HUES6 (cell line): ENCODE data around the gene NAB2.
A peak's percentile ranks its signal among the peaks of the same experiment; 100 is the strongest.
"Not testable (repeated sequence)": the region's sequence is repeated elsewhere in the genome, so short reads cannot be mapped to it uniquely, and the experiment has no call there.

ENCODE experiments used
- H3K27ac ChIP-seq: 2 replicates; pipeline ENCODE4 v1.7.0; 2013; ENCODE audit warnings: low read depth, mild to moderate bottlenecking, low read length, inconsistent platforms
- H3K27me3 ChIP-seq: 2 replicates; pipeline ENCODE4 v1.6.1; 2013; ENCODE audit warnings: low read length; ENCODE audit not compliant: control insufficient read depth, insufficient read depth
- H3K36me3 ChIP-seq: 2 replicates; pipeline ENCODE4 v1.6.1; 2013; ENCODE audit warnings: low read length; ENCODE audit not compliant: control insufficient read depth, insufficient read depth
- H3K4me1 ChIP-seq: 2 replicates; pipeline ENCODE4 v1.6.1; 2013; ENCODE audit warnings: low read length; ENCODE audit not compliant: control insufficient read depth, insufficient read depth
- H3K4me3 ChIP-seq: 2 replicates; pipeline ENCODE4 v1.5.1; 2013; ENCODE audit warnings: low read depth, low read length
- H3K9ac ChIP-seq: one replicate; pipeline ENCODE4 v1.6.1; 2013; ENCODE audit warnings: mild to moderate bottlenecking, low read length
- H3K9me3 ChIP-seq: 2 replicates; pipeline ENCODE4 v1.6.1; 2013; ENCODE audit warnings: low read depth, low read length; ENCODE audit not compliant: control insufficient read depth, insufficient read depth

The NAB2 gene

DNA sequence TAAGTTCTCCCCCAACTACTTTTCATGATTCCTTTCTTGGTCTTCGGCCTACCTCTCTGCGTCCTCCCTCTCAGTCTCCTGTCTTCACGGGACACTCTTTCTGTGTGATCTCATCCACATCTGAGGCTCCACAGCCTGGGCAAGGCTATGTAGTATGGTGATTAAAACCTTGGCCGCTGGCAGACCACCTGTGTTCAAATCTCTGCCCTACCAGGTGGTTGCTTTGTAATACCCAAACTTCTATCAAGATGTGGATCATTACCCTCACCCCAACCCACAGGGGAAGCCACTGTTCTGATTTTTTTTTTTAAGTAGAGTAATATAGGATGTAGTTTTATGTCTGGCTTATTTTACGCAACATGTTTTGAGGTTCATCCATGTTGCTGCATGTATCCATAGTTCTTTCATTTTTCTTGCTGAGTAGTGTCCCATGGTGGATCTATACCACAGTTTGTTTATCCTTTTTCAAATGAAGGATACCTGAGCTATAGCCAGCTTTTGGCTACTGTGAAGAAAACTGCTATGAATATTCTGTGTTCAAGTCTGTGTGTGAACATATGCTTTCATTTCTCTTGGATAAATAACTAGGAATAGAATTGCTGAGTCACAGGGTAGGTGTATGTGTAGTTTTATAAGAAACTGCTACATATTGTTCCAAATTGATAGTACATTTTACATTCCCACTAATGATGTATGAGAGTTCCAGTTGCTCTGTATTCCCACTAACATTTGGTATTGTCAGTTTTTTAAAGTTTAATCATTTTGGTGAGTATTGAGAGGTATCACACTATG lies 30.6 kb downstream of the NAB2 start:
- H3K4me1 ChIP-seq, result no peaks in the 10 kb centered on the region
- H3K4me3 ChIP-seq, result no peak overlapping the region
- no peaks in the 10 kb centered on the region; the same call in 1 of the 2 replicates for H3K27me3 ChIP-seq
- H3K9ac ChIP-seq, result no peak overlapping the region
- H3K27ac ChIP-seq, result no peak overlapping the region
- 0 out of 2 replicates have a peak, but pooled peaks cover 6% of the 10 kb centered on the region for H3K9me3 ChIP-seq
- H3K36me3 ChIP-seq, result no peaks in the 10 kb centered on the region

DNA sequence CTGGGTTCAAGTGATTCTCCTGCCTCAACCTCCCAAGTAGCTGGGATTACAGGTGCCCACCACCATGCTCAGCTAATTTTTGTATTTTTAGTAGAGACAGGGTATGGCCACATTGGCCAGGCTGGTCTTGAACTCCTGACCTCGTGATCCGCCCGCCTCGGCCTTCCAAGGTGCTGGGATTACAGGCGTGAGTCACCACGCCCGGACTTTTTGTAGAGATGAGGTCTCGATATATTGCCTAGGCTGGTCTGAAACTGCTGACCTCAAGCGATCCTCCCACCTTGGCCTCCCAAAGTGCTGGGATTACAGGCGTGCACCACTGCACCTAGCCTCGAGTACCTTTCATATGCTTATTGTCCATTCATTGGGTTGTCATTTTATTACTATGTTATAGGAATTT lies 31.8 kb downstream of the NAB2 start:
- not testable (repeated sequence) for H3K27ac ChIP-seq, H3K4me1 ChIP-seq, H3K9me3 ChIP-seq, H3K4me3 ChIP-seq, H3K27me3 ChIP-seq, H3K9ac ChIP-seq, H3K36me3 ChIP-seq

DNA sequence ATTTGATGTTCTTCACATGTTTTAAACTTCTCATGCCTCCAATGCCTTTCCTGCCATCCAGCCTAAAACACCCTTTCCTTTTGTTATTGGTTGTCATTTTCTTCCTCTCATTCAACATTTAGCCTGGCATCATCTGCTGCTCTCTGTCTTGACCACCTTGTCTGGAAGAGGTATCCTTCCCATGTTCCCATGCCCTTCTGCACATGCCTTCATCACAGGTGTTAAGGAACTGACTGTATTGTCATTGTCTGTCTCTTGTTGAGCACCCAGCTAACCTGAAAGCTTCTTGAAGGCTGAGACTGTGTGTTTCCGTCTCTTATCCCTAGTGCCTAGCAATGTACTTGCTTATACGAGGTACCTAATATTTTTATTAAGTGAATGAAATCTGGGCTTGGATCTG lies 34.9 kb downstream of the NAB2 start:
- Histone ChIP-seq H3K36me3 (no peaks in the 10 kb centered on the region), H3K9me3 (0 out of 2 replicates have a peak, but pooled peaks cover 6% of the 10 kb centered on the region), H3K4me3 (no peak overlapping the region), H3K4me1 (peaks cover 9% of the 10 kb centered on the region; the same call in 1 of the 2 replicates), H3K27ac (no peak overlapping the region), H3K27me3 (no peaks in the 10 kb centered on the region), H3K9ac (no peak overlapping the region)

DNA sequence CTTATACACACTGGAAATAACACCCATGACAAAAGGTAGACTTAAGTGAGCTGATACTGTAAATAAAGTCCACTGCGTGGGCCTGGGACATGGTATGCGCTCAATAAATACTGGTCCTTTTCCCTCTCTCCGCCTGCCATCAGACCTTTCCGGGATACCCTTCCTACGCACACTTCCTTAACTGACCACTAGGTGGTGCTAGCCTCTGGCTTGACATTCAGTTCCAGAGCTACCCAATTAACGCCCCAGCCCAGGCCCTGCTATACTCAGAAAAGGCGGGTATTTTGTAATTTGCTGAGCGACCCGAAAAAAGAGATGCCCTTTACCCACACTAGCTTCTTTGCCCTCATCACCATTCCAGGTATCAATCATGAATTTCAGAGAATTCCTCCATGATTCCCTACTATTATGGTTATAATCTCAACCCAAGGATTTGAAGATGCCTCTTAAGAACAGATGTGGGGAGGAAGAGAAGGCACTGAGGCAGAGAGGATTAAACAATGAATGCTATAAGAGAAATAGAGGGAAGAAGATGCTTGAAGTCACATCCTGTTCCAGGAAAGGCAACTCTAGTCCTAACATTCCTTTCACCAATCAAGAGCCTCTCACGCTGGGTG lies 35.5 kb downstream of the NAB2 start:
- Histone ChIP-seq H3K27ac (no peak overlapping the region), H3K4me1 (peaks cover 9% of the 10 kb centered on the region; the same call in 1 of the 2 replicates), H3K9me3 (0 out of 2 replicates have a peak, but pooled peaks cover 6% of the 10 kb centered on the region), H3K9ac (no peak overlapping the region), H3K27me3 (no peaks in the 10 kb centered on the region), H3K4me3 (no peak overlapping the region), H3K36me3 (no peaks in the 10 kb centered on the region)

DNA sequence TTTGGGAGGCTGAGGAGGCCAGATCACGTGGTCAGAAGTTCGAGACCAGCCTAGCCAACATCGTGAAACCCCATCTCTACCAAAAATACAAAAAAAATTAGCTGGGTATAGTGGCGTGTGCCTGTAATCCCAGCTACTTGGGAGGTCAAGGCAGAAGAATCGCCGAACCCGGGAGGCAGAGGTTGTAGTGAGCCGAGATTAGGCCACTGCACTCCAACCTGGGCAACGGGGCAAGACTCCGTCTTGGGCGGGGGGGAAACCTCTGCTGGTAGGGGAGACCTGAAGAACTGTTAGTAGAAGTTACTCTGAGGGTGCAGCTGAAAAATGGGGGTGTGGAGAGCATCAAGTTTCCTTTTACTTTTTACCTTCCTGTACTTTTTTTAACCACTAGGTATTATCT lies 37.1 kb downstream of the NAB2 start:
- H3K9ac ChIP-seq, result no peak overlapping the region
- no peak overlapping the region for H3K27ac ChIP-seq
- no peaks in the 10 kb centered on the region for H3K36me3 ChIP-seq
- peaks cover 23% of the 10 kb centered on the region for H3K4me1 ChIP-seq
- no peaks in the 10 kb centered on the region for H3K27me3 ChIP-seq
- 0 out of 2 replicates have a peak, but pooled peaks cover 6% of the 10 kb centered on the region for H3K9me3 ChIP-seq
- H3K4me3 ChIP-seq, result no peak overlapping the region

DNA sequence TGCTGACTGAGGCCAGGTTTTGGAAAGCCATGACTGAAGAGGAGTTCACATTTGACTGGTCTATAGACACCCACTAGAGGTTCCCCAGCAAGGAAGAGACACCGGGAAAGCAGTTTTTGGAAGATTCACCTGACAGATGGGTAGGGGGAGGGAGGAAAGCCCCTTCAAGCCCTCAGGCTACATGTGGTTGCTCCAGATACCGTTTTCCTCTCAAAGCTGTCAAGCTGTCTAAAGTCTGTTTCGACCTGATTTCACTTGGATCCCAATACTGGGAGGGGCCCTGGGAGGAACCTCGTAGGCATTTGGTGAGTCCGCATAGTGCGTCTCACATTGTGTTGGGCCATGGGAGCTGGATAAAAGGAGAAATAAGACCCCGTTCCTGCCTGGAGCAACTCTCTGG lies 37.6 kb downstream of the NAB2 start:
- Histone ChIP-seq H3K27ac (no peak overlapping the region), H3K9me3 (0 out of 2 replicates have a peak, but pooled peaks cover 6% of the 10 kb centered on the region), H3K4me3 (peak overlapping the region; percentile 98; the same call in 1 of the 2 replicates), H3K36me3 (no peaks in the 10 kb centered on the region), H3K9ac (no peak overlapping the region), H3K4me1 (peaks cover 28% of the 10 kb centered on the region), H3K27me3 (no peaks in the 10 kb centered on the region)

DNA sequence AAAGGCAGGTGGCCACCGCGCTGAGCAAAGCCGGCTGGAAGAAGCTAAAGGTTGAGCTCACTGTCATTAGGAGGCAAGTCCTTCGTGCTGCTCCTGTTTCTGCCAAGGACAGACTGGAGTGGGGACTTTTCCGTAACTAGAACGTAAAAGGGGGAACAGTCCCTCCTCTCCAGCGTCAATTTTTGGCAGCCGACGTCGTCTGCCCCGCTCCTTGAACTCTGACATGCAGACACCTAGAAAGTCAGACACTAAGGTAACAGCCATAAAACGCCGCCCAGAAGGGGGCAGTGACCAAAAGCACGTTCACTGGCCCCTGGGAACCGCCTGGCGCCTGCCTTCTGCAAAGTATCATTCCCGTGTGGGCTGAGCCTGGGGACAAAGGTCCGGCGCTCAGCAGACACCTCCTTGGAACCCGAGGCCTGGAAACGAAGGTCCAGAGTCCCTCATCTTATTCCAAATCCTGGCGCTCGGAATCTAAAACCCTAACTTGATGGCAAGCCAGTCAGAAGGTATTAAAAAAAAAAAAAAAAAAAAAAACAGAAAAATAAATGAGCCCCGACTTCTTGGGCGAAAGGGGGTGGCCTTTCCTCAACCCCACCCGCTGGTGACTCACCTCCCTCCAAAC lies 38.3 kb downstream of the NAB2 start:
- Histone ChIP-seq H3K9me3 (0 out of 2 replicates have a peak, but pooled peaks cover 6% of the 10 kb centered on the region), H3K27ac (no peak overlapping the region), H3K4me3 (peak overlapping the region; percentile 98), H3K9ac (peak overlapping the region; percentile 4), H3K36me3 (no peaks in the 10 kb centered on the region), H3K27me3 (no peaks in the 10 kb centered on the region), H3K4me1 (peaks cover 34% of the 10 kb centered on the region)

DNA sequence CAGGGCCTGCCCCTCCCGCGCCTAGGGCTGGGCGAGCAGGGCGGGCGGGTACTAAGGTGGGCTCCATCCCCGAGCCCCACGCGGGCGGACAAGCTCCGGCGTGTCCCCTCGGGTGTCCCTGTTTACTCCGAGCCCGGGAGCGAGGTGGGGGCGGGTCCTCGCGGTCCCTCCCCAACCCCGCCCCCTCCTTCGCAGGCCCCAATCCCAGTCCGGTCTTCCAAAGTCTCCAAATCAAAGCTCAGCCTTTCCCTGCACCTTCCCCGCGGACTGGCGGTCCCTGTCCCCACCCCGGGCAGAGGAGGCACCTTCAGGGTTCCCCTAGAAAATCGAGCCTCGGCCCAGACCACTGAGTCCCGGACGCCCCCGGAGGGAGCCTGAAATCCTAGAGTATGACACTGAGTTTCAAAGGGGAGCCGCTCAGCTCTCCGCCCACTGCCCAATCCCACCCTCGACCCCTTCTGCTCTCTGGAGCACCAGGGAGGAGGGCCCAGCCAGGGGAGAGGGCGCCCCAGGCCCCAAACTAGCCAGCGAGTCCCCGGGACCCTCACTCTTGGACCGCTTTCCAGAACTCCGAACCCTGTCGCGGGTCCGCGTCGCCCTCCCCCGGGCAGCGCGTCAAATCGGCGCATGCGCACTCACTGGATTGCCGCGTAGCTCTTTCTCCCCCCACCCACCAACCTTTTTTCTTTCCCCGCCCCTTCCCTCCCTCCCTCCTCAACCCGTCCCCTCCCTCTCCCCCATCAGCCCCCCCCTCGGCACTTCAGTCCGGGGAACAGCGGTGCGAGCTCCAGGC lies 39.0 kb downstream of the NAB2 start, which contains the start of gene LRP1:
Gene LRP1, plus strand, starts transcription at position 758 of the 793 bp plus-strand sequence. CDS start 482 bp downstream, outside the sequence.
- 0 out of 2 replicates have a peak, but pooled peaks cover 6% of the 10 kb centered on the region for H3K9me3 ChIP-seq

DNA sequence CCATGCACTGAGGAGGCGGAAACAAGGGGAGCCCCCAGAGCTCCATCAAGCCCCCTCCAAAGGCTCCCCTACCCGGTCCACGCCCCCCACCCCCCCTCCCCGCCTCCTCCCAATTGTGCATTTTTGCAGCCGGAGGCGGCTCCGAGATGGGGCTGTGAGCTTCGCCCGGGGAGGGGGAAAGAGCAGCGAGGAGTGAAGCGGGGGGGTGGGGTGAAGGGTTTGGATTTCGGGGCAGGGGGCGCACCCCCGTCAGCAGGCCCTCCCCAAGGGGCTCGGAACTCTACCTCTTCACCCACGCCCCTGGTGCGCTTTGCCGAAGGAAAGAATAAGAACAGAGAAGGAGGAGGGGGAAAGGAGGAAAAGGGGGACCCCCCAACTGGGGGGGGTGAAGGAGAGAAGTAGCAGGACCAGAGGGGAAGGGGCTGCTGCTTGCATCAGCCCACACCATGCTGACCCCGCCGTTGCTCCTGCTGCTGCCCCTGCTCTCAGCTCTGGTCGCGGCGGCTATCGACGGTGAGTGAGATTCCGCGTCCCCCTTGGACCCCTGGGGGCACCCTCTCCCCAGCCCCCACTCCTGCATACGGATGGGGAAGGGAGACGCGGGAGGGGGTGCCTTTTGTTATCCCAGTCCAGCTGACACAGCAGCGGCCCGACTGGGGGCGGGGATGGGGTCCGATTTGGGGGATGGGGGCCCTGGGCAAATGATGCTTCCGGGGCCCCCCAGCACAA lies 39.8 kb downstream of the NAB2 start:
- Histone ChIP-seq H3K9ac (peak overlapping the region; percentile 87), H3K4me1 (peaks cover 47% of the 10 kb centered on the region), H3K27me3 (no peaks in the 10 kb centered on the region), H3K36me3 (no peaks in the 10 kb centered on the region), H3K9me3 (0 out of 2 replicates have a peak, but pooled peaks cover 5% of the 10 kb centered on the region), H3K4me3 (peak overlapping the region; percentile 98), H3K27ac (peak overlapping the region; percentile 87; the same call in 1 of the 2 replicates)

More for the DNA sequence above, 39.0 kb downstream of the NAB2 start, which contains the start of gene LRP1:
- H3K27ac ChIP-seq, result peak within 1 kb of the TSS; percentile 87; the same call in 1 of the 2 replicates
- no peaks in the 10 kb centered on the region for H3K27me3 ChIP-seq
- peak within 1 kb of the TSS; percentile 98 for H3K4me3 ChIP-seq
- H3K36me3 ChIP-seq, result no peaks in the 10 kb centered on the region
- peaks cover 41% of the 10 kb centered on the region for H3K4me1 ChIP-seq
- H3K9ac ChIP-seq, result peak within 1 kb of the TSS; percentile 87
